Forelimb muscle (tissue), 1 donor: ENCODE measurements around the gene HMCN1. TPM values are rescaled to one million over a fixed set of nuclear protein-coding genes. Genes with fewer than 3 reads are reported as not detected.
"Not testable (repeated sequence)": the region's sequence is repeated elsewhere in the genome, so short reads cannot be mapped to it uniquely, and the experiment has no call there.

Experiments
- DNase-seq: peaks from one replicate; pipeline ENCODE4 v3.0.0-alpha.2; 2013; ENCODE audit warnings: low read depth
- polyA plus RNA-seq: library from polyadenylated mRNA; unstranded; fragments of 120-200 nt; gene quantifications from one replicate; pipeline ENCODE4 v1.2.1, GENCODE V29; 2013; ENCODE audit not compliant: insufficient read length

HMCN1 gene
- polyA plus RNA-seq, 1 donor, result 13.6 TPM

DNA sequence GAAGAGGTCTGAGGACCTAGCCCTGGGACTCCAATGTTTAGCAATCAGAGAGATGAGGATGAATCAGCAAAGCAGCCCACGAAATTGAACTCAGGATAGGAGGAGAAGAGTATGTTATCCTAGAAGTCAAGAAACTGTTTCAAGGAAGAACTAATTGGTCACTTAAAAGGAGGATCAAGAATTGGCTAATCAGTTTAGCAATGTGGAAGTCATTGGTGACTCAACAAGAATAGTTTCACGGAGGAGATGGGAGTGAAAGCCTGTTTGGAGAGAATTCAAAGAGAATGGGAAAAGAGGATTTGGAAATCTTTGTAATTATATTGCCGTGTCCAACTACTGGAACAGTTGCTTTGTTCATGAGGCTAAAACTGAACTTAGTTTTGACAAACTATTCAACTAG lies 7.4 kb downstream of the HMCN1 start:
- DNase-seq, result no peak

GRCh38 chr1:185742403-185742802 lies 8.2 kb downstream of the HMCN1 start:
- DNase-seq, result no peak

DNA sequence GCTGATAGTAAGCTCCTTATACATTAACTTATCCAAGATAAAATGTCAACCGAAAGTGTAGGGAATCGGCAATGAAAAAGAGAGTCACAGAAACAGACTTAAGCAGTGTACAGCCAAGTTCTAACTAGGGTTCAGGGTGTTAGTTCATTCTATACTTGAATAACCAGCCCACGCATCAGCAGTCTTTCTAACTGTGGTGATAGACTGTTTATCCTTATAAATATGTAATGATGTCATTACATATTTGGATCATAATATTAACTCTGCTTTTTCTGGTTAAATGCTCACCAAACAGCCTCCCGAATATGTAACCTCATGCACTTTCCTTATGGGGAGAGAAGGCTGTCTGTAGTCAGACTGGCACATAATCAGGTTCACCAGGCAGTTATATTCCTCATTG lies 11.0 kb downstream of the HMCN1 start:
- DNase-seq, result no peak

DNA sequence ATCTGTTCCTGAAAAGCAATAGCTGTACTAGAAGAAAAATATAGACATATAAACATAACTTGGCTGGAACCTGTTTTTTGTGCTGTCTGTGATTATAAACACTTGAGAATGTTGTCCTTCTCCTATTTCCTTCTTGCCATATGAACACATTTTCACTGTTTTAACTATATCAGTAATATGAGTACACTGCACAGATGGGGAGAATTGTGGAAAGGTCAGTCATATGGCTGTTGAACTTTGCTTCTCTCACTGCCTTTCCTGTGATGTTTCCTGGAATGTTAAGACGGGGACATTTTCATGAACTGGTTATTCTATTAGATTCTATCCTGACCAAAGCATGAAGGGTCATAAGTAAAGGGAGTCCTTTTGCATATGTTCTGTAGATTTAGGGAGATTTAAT lies 24.9 kb downstream of the HMCN1 start:
- DNase-seq, result no peak

GRCh38 chr1:185761841-185762240 lies 27.6 kb downstream of the HMCN1 start:
- DNase-seq, result no peak

GRCh38 chr1:185767508-185768120 lies 33.4 kb downstream of the HMCN1 start:
- no peak for DNase-seq

DNA sequence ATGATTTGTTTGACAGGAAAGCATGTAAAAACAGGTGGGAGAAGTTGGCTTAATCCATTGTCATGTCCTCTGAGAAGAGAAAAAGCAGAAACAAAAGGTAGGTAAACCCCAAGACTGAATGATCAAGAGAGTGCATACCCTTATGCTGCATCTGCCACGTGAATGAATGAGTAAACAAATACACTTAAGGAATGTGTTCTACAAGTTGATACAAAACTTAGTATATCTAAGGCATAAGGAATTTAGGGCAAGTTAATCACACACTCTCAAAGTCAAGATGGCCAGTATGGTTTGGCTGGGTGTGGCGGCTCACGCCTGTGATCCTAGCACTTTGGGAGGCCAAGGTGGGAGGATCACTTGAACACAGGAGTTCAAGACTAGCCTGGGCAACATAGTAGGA lies 34.2 kb downstream of the HMCN1 start:
- DNase-seq, result no peak

- no peak for DNase-seq
These were observed 34.9 kb downstream of the HMCN1 start for GRCh38 chr1:185769136-185769535.

DNA sequence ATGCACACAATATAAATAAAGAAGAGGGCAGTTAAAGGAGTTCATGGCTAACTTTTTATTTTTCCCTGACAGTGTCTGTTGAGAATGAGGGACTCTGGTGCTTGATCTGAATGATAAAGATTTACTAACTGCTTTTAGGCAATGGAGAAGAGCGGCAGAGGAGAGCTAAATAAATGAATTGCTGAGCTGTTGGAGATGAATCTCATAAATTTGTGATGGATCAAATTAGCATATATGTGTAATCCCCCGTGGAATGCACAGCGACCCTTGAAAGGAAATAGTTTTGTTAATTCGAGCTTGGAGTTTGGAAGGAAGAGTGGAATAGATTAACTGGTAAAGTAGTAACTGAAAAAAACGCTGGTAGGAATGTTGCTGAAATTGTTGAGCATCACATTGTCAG lies 40.2 kb downstream of the HMCN1 start:
- no peak for DNase-seq

DNA sequence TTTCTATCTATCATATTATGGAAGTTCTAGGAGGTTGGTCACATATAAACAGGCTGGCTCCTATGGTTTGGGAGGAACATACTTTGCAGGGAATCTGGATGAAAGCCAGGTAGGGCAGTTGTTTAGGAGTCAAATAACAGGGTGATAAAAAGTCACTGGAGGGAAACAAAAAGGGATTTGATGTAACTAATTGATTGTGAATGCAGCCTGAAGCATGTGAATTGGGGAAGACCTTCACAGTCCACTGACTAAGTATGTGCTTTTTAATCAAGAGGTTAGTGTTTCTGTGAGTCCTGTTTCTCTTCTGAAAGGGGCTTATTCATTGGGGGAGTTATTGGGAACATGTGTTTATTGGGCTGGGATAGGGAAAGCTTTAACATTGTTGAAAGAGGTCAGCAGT lies 41.3 kb downstream of the HMCN1 start:
- no peak for DNase-seq

- DNase-seq, result no peak
These were observed 42.3 kb downstream of the HMCN1 start for GRCh38 chr1:185776522-185776921.

- DNase-seq, result not testable (repeated sequence)
These were observed 49.7 kb downstream of the HMCN1 start for GRCh38 chr1:185783860-185784259.

DNA sequence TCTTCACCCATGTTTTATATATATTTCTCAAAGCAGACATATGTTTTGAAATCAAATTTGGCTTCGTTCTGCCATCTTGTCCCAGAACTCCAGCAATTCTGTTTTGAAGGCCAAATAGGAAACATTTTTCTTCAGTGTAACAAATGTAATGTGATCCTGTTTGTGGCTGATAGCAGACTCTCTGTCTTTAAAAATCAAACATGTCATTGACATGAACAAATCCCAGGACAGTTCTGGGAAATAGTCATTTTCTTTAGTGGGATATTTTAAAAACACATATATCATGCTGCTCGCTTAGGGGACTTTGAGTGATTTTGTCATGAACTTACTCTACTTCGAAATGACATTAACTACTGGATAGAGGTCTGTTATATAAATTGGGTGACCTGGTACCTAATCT lies 51.4 kb downstream of the HMCN1 start:
- DNase-seq, result no peak

GRCh38 chr1:185786524-185786923 lies 52.3 kb downstream of the HMCN1 start:
- DNase-seq, result no peak

- no peak for DNase-seq
These were observed 53.0 kb downstream of the HMCN1 start for GRCh38 chr1:185787238-185787637.

- DNase-seq, result no peak
These were observed 54.2 kb downstream of the HMCN1 start for GRCh38 chr1:185788386-185788785.

DNA sequence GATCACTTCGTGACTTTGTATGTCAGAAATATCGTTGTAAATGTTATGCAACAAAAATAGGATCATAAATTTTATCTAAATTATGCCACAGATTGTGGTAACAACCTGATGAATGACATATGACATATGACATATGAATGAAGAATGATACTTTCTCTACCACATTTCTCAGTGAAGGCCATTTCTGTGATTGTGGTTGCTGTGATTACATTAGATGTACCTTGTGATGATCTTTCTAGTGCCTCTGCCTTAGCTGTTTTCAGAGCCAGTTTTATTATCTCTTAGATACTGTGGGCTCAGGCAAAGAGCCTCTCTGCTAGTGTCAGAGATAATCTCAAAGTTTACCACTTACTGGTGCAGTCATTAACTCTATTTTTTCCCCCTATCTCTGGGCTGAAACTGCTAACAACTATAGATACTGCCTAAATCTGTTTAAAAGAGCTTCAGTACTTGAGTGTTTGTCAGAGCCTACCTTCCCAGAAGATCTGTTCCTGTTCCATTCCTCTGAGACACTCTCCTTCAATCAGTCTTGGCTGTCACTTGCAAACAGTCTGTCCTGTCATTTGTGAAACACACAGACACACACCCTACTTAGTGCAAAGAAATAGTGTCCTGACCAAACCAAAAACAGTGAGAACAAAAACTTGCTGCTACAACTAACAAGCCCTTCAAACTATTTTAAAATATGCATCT lies 55.5 kb downstream of the HMCN1 start:
- DNase-seq, result no peak

DNA sequence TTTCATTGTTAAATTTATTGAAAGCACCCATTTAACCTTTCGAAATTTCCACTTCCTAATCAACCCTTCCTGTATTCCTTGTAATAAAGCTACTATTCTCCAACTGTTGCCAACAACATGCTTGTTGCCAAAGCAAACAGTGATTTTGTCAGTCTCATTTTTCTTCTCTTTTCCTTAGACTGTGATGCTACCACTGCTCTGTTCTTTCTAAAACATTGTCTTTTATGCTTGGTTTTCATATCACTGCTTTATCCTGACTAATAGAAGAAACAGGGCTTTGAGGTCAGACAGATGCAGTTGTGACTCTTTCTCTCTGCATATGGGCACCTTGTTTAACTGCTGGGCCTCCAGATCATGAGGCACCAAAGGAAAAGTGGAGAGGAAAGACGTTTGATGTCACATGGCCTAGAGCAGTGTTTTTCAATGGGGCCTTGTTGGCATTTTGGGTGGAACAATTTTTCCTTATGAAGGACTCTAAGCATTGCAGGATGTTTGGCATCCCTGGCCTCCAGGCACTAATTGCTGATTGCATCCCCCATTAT lies 56.1 kb downstream of the HMCN1 start:
- no peak for DNase-seq

DNA sequence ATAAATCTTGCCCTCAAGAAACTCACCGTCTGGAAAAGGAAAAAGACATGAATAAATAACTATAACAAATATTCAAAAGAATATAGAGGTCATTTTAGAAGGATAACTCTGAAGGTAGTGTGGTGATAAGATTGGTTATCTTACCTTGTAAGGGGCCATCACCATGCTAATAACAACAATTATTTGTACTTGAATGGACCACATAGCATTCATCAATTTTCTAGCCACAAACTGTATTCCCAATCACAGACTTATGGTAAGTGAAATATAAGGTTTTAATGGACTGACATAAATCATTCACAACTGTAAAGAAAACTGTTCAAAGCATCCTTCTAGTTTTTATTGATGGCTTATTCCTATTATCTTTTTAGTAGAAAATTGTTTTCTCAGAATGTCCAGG lies 57.8 kb downstream of the HMCN1 start:
- no peak for DNase-seq

- not testable (repeated sequence) for DNase-seq
These were observed 60.3 kb downstream of the HMCN1 start for GRCh38 chr1:185794495-185794894.

GRCh38 chr1:185795181-185795580 lies 61.0 kb downstream of the HMCN1 start:
- DNase-seq, result no peak

DNA sequence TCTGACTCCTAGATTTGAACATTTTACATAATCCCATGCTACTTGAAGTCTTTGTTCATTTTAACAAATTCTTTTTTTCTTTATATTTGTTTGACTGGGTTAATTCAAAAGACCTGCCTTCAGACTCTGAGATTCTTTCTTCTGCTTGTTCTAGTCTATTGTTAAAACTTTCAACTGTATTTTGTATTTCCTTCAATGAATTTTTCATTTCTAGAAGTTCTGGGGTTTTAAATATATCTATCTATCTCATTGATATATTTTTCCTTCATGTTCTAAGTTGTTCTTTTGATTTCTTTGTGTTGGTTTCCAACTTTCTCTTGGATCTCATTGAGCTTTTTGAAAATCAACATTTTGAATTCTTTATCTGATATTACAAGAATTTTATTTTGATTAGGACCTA lies 64.3 kb downstream of the HMCN1 start:
- no peak for DNase-seq

DNA sequence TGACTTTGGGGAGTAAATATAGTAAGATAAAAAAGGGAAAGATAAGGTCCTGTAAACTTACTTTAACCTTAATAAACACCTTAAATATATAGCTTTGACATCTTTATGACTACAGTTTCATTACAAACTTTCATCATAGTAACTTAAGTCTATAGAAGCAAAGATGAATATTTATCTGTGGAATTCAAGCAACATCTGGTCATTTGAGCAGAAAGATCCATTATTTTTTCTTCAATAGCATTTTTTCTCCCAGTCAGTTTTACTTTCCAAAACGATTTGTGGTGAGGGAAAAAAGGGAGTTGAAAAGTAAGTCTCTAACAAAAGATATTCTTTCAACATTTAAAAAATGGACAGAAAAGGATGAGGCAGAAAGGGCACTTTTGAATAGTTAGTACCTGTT lies 69.0 kb downstream of the HMCN1 start:
- no peak for DNase-seq

DNA sequence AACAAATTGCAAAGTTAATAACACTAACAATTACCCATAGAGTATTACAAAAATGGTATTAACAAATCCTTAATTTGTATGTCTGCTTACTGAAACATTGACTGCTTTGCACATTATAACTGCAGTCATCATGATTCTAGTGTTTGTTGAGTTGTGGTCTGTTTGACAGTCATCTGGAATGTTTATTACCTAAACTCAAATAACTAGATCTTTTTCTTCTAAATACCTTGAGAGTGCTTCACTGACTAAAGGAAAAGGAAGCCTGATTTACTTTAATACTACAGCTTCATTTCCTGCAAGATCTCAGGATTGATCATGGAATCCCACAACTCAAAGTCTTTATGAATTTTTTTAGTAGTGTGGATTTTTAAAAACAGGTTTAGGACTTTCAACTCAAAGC lies 70.0 kb downstream of the HMCN1 start:
- DNase-seq, result no peak
